Ovary (tissue), 9 donors: ENCODE data around the gene SHD. TPM values are rescaled to one million over a fixed set of nuclear protein-coding genes. Genes with fewer than 3 reads are reported as not detected.
"Not testable (repeated sequence)": the region's sequence is repeated elsewhere in the genome, so short reads cannot be mapped to it uniquely, and the experiment has no call there.

Experiments
- DNase-seq, 5 donors: peaks; one replicate each; pipeline ENCODE4 v3.0.0-alpha.2; 2019 to 2020
- H3K27ac ChIP-seq, 2 donors: fragments of 200-600 bp; one replicate each; pipeline versions ENCODE4 v1.5.1 to v1.8.0; 2019 to 2022
- H3K27me3 ChIP-seq: fragments of 200-600 bp; one replicate; pipeline ENCODE4 v1.8.0; 2022
- H3K36me3 ChIP-seq: fragments of 200-600 bp; sonication (generic); one replicate; pipeline ENCODE4 v1.5.1; 2019
- H3K4me1 ChIP-seq: one replicate; pipeline ENCODE4 v1.8.1; 2013; ENCODE audit warnings: mild to moderate bottlenecking, moderate library complexity; ENCODE audit not compliant: insufficient read depth
- H3K4me3 ChIP-seq: fragments of 200-600 bp; sonication (generic); one replicate; pipeline ENCODE4 v1.5.1; 2017
- H3K9me3 ChIP-seq, 2 donors: fragments of 200-600 bp in 1 of 2; sonication (generic) in 1 of 2; one replicate each; pipeline versions ENCODE4 v1.5.1 to v1.8.1; 2013 to 2019; ENCODE audit warnings: mild to moderate bottlenecking in 1 of 2, moderate library complexity in 1 of 2
- CTCF ChIP-seq, 3 donors: fragments of 450-650 bp in 2 of 3; fragments of 200-600 bp in 1 of 3; IDR thresholded peaks; one replicate each; pipeline versions ENCODE4 v1.5.1 to v1.8.0; 2016 to 2022; ENCODE audit warnings: antibody characterized with exemption in 3 of 3, mild to moderate bottlenecking in 1 of 3
- EP300 ChIP-seq: sonication (generic); formaldehyde crosslinking; IDR thresholded peaks from one replicate; pipeline ENCODE4 v1.6.1; 2017; ENCODE audit warnings: antibody characterized with exemption
- POLR2A ChIP-seq: fragments of 450-650 bp; IDR thresholded peaks from one replicate; pipeline ENCODE4 v1.6.1; 2017; ENCODE audit warnings: antibody characterized with exemption, mild to moderate bottlenecking, moderate library complexity
- WGBS, 3 donors: extraction: QIAGEN DNeasy Blood & Tissue Kit in 1 of 3; methylation state at CpG; one replicate each; pipeline versions ENCODE4 v1.1.5 to v1.1.7; 2013 to 2017; 5-methylcytosine and 5-hydroxymethylcytosine counted together
- intact Hi-C, 4 donors: fragments of 100-400 bp; cut with DNase I; formaldehyde crosslinking; loops; one replicate each; pipeline versions ENCODE4 v1.11.0 to v1.15.1; 2022 to 2023
- polyA plus RNA-seq, 2 donors: library from polyadenylated mRNA; stranded (reverse); fragments of 200-250 nt in 1 of 2; fragments of 350-450 nt in 1 of 2; fragmentation: Illumina TruSeq in 1 of 2; extraction: RNeasy Lipid Tissue Mini Kit (QIAGEN cat#74804) in 1 of 2; gene quantifications; one replicate each; pipeline ENCODE4 v1.2.3, GENCODE V29; 2013 to 2014
- total RNA-seq, 7 donors: library from RNA; depleted of rRNA in 2 of 7; stranded (reverse); fragments of >200 nt in 2 of 7; fragmentation: NEBNext Ultra II Directional in 3 of 7; extraction: Animal tissue kit (Norgen Biotek cat#: 25700) in 3 of 7; gene quantifications; one replicate each; pipeline versions ENCODE4 v1.1.0 to v1.2.4, GENCODE V29; 2016 to 2023
- donor health status: DM: no; HTN: no; CAD: no; lungs with moderate emphysema.
- donor health status: DM: no; HTN: no; CAD: no.
- donor health status: Bipolar disorder and iron deficiency.
- donor health status: DM: yes; HTN: yes; CAD: no.
- donor health status: DM: no; HTN: no; CAD: no.
- donor health status: DM: yes; HTN: yes; CAD: no.

SHD gene
- total and polyA plus RNA-seq, 9 donors = 0.24 to 0.86 (median 0.48) TPM; not detected in 6

- 3 to 6% (median 3%) methylated on average over 13 of the region's 13 CpGs for WGBS, 3 donors
- Histone ChIP-seq H3K4me1 (peaks cover 6% of the 10 kb centered on the region), H3K4me3 (peak overlapping the region; percentile 48), H3K27me3 (no peaks in the 10 kb centered on the region), H3K9me3 (no peaks in the 10 kb centered on the region), H3K27ac (peak overlapping the region in 1 of 2 donors; percentile 77), H3K36me3 (no peaks in the 10 kb centered on the region)
- DNase-seq = no peak
- intact Hi-C loops = no loop called here
- peak in 1 of 3 donors; percentile 8 for TF ChIP-seq CTCF (IDR thresholded peaks at IDR 0.05)
- no peak for TF ChIP-seq EP300
- peak; percentile 8 for TF ChIP-seq POLR2A
These were observed 48.8 kb downstream of the SHD start for GRCh38 chr19:4327877-4328242.

- peaks cover 6% of the 10 kb centered on the region for H3K4me1 ChIP-seq
- peak; percentile 99 to 100 (median 100) for DNase-seq
- H3K36me3 ChIP-seq = no peaks in the 10 kb centered on the region
- WGBS, 3 donors = 1 to 3% (median 1%) methylated on average over 46 to 49 of the region's 49 CpGs
- H3K27me3 ChIP-seq = no peaks in the 10 kb centered on the region
- TF ChIP-seq EP300 (no peak), CTCF (IDR thresholded peaks at IDR 0.05) (peak in 1 of 3 donors; percentile 8), POLR2A (peak; percentile 60)
- H3K27ac ChIP-seq = peak overlapping the region in 1 of 2 donors; percentile 77
- H3K4me3 ChIP-seq = peak overlapping the region; percentile 52
- H3K9me3 ChIP-seq = no peaks in the 10 kb centered on the region
- intact Hi-C loops = no loop called here
These were observed 49.4 kb downstream of the SHD start for GRCh38 chr19:4328243-4328990.

GRCh38 chr19:4328991-4329681, 50.1 kb downstream of the SHD start:
- H3K4me3 ChIP-seq = peak overlapping the region; percentile 52
- H3K27ac ChIP-seq = peak overlapping the region in 1 of 2 donors; percentile 41
- H3K4me1 ChIP-seq, H3K36me3 ChIP-seq, H3K27me3 ChIP-seq, H3K9me3 ChIP-seq, intact Hi-C loops: not testable (repeated sequence)
- peak; percentile 47 to 77 (median 64) for DNase-seq
- 20 to 30% (median 30%) methylated on average over 35 of the region's 35 CpGs for WGBS, 3 donors

- WGBS, 3 donors = 94 to 96% (median 94%) methylated on average over 19 of the region's 19 CpGs
- Histone ChIP-seq H3K36me3 (no peaks in the 10 kb centered on the region), H3K4me3 (no peak overlapping the region), H3K27me3 (no peaks in the 10 kb centered on the region), H3K27ac (no peak overlapping the region), H3K4me1 (peaks cover 6% of the 10 kb centered on the region), H3K9me3 (no peaks in the 10 kb centered on the region)
- TF ChIP-seq EP300 = no peak
- no peak for TF ChIP-seq POLR2A
- TF ChIP-seq CTCF (IDR thresholded peaks at IDR 0.05) = no peak
- intact Hi-C loops = no loop called here
- peak in 3 of 5 donors; percentile 36 to 55 (median 55) for DNase-seq
These were observed 50.8 kb downstream of the SHD start for GRCh38 chr19:4329858-4330257.
